K562 (cell line): ENCODE data around the gene MAP1LC3B. TPM values are rescaled to one million over a fixed set of nuclear protein-coding genes. Genes with fewer than 3 reads are reported as not detected.

Experiments
- ATAC-seq: fragments of 200-7000 bp; cut with Tn5 transposase; 3 replicates; pipeline ENCODE4 v1.9.1; 2020; ENCODE audit warnings: moderate library complexity
- BruUV-seq: library from RNA; stranded (reverse); fragments of 400-500 nt; replicated peaks from 2 replicates; lab custom pipeline; 2021; lab: Mats Ljungman, UMichigan
- CTCF ChIA-PET: fragments of 300-600 bp; formaldehyde crosslinking; extraction: SDS; loops from one replicate; lab custom pipeline; 2021; ENCODE audit warnings: low intra/inter-chr PET ratio; lab: Yijun Ruan, JAX
- POLR2A ChIA-PET: fragments of 300-600, 350-650 bp; sonication (Branson Sonifier 250); formaldehyde crosslinking; extraction: SDS; loops from one replicate; lab custom pipeline; 2021; ENCODE audit warnings: antibody characterized with exemption, inconsistent platforms; lab: Yijun Ruan, JAX
- DNase-seq, 4 experiments: peaks; one replicate each; pipeline versions ENCODE4 v3.0.0 to v3.0.0-alpha.2; 2011 to 2018; ENCODE audit warnings: low spot score in 3 of 4, mixed read lengths in 3 of 4; ENCODE audit errors: extremely low read depth in 1 of 4
- FAIRE-seq: peaks from 2 replicates; lab custom pipeline; 2011; peaks lifted over from hg19 to GRCh38; lab: Jason Lieb, UNC
- H2AFZ ChIP-seq: 2 replicates; pipeline ENCODE4 v1.6.0; 2011; ENCODE audit warnings: low read depth, low read length, control low read depth, inconsistent platforms
- H3K27ac ChIP-seq: fragments of 200-600 bp; 3 replicates; pipeline ENCODE4 v1.8.0; 2011; ENCODE audit warnings: low read depth, mild to moderate bottlenecking, control low read depth, inconsistent platforms, low read length, moderate library complexity, mixed read lengths; ENCODE audit errors: extremely low read depth
- H3K27me3 ChIP-seq, 2 experiments: fragments of 300-600 bp in 1 of 2; 2 replicates in 1 of 2; 3 replicates in 1 of 2; pipeline versions ENCODE4 v1.6.0 to v1.8.0; 2011; ENCODE audit warnings: inconsistent platforms in 2 of 2, low read length in 2 of 2, mild to moderate bottlenecking in 1 of 2, mixed read lengths in 1 of 2, moderate library complexity in 1 of 2; ENCODE audit not compliant: control insufficient read depth in 2 of 2, insufficient read depth in 2 of 2
- H3K36me3 ChIP-seq: fragments of 300-600 bp; 3 replicates; pipeline ENCODE4 v1.8.0; 2011; ENCODE audit warnings: mild to moderate bottlenecking, low read length, inconsistent platforms; ENCODE audit not compliant: control insufficient read depth, insufficient read depth
- H3K4me1 ChIP-seq, 2 experiments: fragments of 200-600 bp in 1 of 2; replicated peaks in 1 of 2; 2 replicates in 1 of 2; 3 replicates in 1 of 2; pipeline versions ENCODE4 v1.5.1 to v1.8.0; 2011; ENCODE audit warnings: inconsistent platforms in 2 of 2, low read length in 2 of 2, mild to moderate bottlenecking in 1 of 2, mixed read lengths in 1 of 2, moderate library complexity in 1 of 2; ENCODE audit not compliant: control insufficient read depth in 2 of 2, insufficient read depth in 2 of 2
- H3K4me2 ChIP-seq: 2 replicates; pipeline ENCODE4 v1.6.1; 2011; ENCODE audit warnings: low read length, control low read depth, inconsistent platforms, mixed read lengths; ENCODE audit not compliant: insufficient read depth
- H3K4me3 ChIP-seq: fragments of 200-600 bp; sonication (generic), shearing (Covaris generic); 2 replicates; pipeline ENCODE4 v1.5.1; 2016; ENCODE audit warnings: control low read depth, inconsistent platforms
- H3K79me2 ChIP-seq: fragments of 200-600 bp; 3 replicates; pipeline ENCODE4 v1.8.0; 2011; ENCODE audit warnings: low read length, inconsistent platforms; ENCODE audit not compliant: control insufficient read depth, insufficient read depth
- H3K9ac ChIP-seq, 2 experiments: 2 replicates each; pipeline versions ENCODE4 v1.6.0 to v1.6.1; 2011; ENCODE audit warnings: low read depth in 2 of 2, low read length in 2 of 2, control low read depth in 1 of 2, inconsistent platforms in 1 of 2, mild to moderate bottlenecking in 1 of 2, mixed read lengths in 1 of 2; ENCODE audit not compliant: insufficient read depth in 1 of 2
- H3K9me1 ChIP-seq: one replicate; pipeline ENCODE4 v1.6.0; 2011; ENCODE audit warnings: inconsistent platforms, mild to moderate bottlenecking, low read length, moderate library complexity; ENCODE audit not compliant: control insufficient read depth, insufficient read depth
- H3K9me3 ChIP-seq: replicated peaks from 2 replicates; pipeline ENCODE4 v1.5.1; 2011; ENCODE audit warnings: low read depth, low read length, inconsistent platforms; ENCODE audit not compliant: control insufficient read depth, insufficient read depth
- H4K20me1 ChIP-seq: replicated peaks from 2 replicates; pipeline ENCODE4 v1.6.1; 2011; ENCODE audit warnings: low read length, inconsistent platforms, mixed read lengths; ENCODE audit not compliant: control insufficient read depth, insufficient read depth
- CHD2 ChIP-seq: IDR thresholded peaks from 2 replicates; pipeline ENCODE4 v1.6.1; 2011; ENCODE audit warnings: low read depth, low read length
- FOXP1 ChIP-seq: sonication (generic); formaldehyde crosslinking; IDR thresholded peaks from 2 replicates; pipeline ENCODE4 v1.8.0; 2022; ENCODE audit warnings: mild to moderate bottlenecking, missing genetic modification reagents
- FUS ChIP-seq: fragments of 200-400 bp; formaldehyde crosslinking; optimal IDR thresholded peaks from 2 replicates; pipeline ENCODE3; 2017; ENCODE audit warnings: low read depth, low read length
- MECOM ChIP-seq: fragments of 250-450 bp; sonication (Bioruptor Pico); IDR thresholded peaks from 2 replicates; pipeline ENCODE4 v1.8.0; 2022; ENCODE audit warnings: inconsistent platforms
- PHF21A ChIP-seq: fragments of 450-650 bp; IDR thresholded peaks from 2 replicates; pipeline ENCODE4 v1.6.1; 2017; ENCODE audit warnings: low read depth, borderline replicate concordance
- POU5F1 ChIP-seq: fragments of 150-350 bp; IDR thresholded peaks from 2 replicates; pipeline ENCODE4 v1.6.1; 2014; ENCODE audit warnings: borderline replicate concordance, low read length, low read depth, mild to moderate bottlenecking; ENCODE audit not compliant: partially characterized antibody
- TCF7L2 ChIP-seq: fragments of 150-350 bp; IDR thresholded peaks from 2 replicates; pipeline ENCODE4 v1.6.1; 2016; ENCODE audit warnings: low read depth, mild to moderate bottlenecking, low read length, moderate library complexity
- ZKSCAN8 ChIP-seq: fragments of 200-800 bp; sonication (Bioruptor generic); IDR thresholded peaks from 2 replicates; pipeline ENCODE4 v1.6.1; 2016; ENCODE audit warnings: missing genetic modification characterization, missing compliant biosample characterization
- WGBS: fragments of 100-300 bp; shearing (Covaris generic); methylation state at CpG from one replicate; pipeline ENCODE4 v1.1.6; 2016; ENCODE audit warnings: low coverage, mixed read lengths; ENCODE audit not compliant: insufficient coverage; ENCODE audit errors: missing lambda C conversion rate; 5-methylcytosine and 5-hydroxymethylcytosine counted together
- in situ Hi-C: fragments of 300-500 bp; cut with MboI; formaldehyde crosslinking; loops from 4 replicates; pipeline ENCODE4 v1.15.0; 2018; ENCODE audit warnings: inconsistent platforms, mixed read lengths
- intact Hi-C: fragments of 100-400 bp; cut with micrococcal nuclease; formaldehyde crosslinking; loops from 2 replicates; pipeline ENCODE4 v1.14.2; 2022
- polyA plus RNA-seq, 8 experiments: library from polyadenylated mRNA; depleted of rRNA in 4 of 8; stranded (reverse) in 5 of 8; unstranded in 3 of 8; fragments of >200 nt; fragmentation: Nextera tagmentation in 2 of 8; fragmentation: Illumina TruSeq in 1 of 8; extraction: Ambion mirVana in 2 of 8; extraction: Trizol in 1 of 8; gene quantifications; 2 replicates each; pipeline versions ENCODE4 v1.2.1 to v1.2.3, GENCODE V29; 2011 to 2014; ENCODE audit warnings: inconsistent platforms in 1 of 8, missing spikeins in 1 of 8
- total RNA-seq, 7 experiments: library from RNA; depleted of rRNA in 6 of 7; stranded (reverse); fragments of >200 nt in 6 of 7; fragmentation: Illumina TruSeq in 2 of 7; extraction: Trizol in 2 of 7; gene quantifications; 2 replicates each; pipeline versions ENCODE4 v1.2.1 to v1.2.3, GENCODE V29; 2011 to 2021; ENCODE audit warnings: low replicate concordance in 1 of 7
- TF ChIP-seq, protein P1 (sequence below): IDR thresholded peaks from 2 replicates; pipeline ENCODE4 v1.6.1; 2011; ENCODE audit not compliant: insufficient read length; ENCODE audit errors: extremely low read depth

The MAP1LC3B gene
- total and polyA plus RNA-seq, 9 of the 15 experiments (the other 6 are each of a cell fraction or from before 2014, with no cell fraction given): 16.0 to 81.5 (median 36.7) TPM

DNA sequence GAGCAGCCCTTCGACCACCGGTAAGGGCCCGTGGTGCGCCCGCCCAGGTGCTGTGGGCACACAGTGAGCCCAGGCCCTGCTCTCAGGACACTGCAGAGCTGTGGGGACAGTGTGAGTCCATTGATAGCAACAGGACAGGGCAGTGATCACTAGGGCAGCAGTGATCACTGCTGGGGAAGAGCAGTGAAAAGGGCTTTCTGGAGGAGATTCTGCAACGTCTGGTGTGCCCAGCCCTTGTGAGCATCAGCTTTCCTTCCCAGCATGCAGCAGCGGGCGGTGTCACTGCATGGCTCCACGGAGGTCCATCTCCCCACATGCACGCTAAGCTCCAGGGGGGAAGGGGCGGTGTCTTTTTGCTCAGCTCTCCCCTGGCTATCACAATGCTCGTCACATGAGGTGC lies 32.1 kb downstream of the MAP1LC3B start:
- Histone ChIP-seq H3K4me1 (peaks cover 0 to 6% of the 10 kb centered on the region in 2 experiments; a peak in 2 of 5 replicates), H3K4me3 (no peak overlapping the region), H3K9me3 (no peaks in the 10 kb centered on the region), H4K20me1 (no peaks in the 10 kb centered on the region), H3K79me2 (no peaks in the 10 kb centered on the region), H2AFZ (no peak overlapping the region), H3K36me3 (peaks cover 27% of the 10 kb centered on the region; the same call in 2 of the 3 replicates), H3K9ac (no peak overlapping the region), H3K27ac (no peak overlapping the region), H3K27me3 (no peaks in the 10 kb centered on the region), H3K4me2 (no peak overlapping the region), H3K9me1 (no peaks in the 10 kb centered on the region)
- in situ Hi-C loops: no loop called here
- TF ChIP-seq CHD2 (no peak), ZKSCAN8 (CRISPR knock-in tag) (no peak), PHF21A (no peak), FOXP1 (CRISPR knock-in tag) (no peak), TCF7L2 (no peak), MECOM (CRISPR knock-in tag) (no peak), FUS (no peak), POU5F1 (no peak)
- TF ChIP-seq, protein P1, sequence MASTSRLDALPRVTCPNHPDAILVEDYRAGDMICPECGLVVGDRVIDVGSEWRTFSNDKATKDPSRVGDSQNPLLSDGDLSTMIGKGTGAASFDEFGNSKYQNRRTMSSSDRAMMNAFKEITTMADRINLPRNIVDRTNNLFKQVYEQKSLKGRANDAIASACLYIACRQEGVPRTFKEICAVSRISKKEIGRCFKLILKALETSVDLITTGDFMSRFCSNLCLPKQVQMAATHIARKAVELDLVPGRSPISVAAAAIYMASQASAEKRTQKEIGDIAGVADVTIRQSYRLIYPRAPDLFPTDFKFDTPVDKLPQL: no peak
- ATAC-seq (no peak), FAIRE-seq (no peak), DNase-seq (no peak)
- ChIA-PET CTCF (no interaction called here), POLR2A (interaction anchor here (0.7 to 1.1 kb wide), 3 partner anchors 11 to 441 kb away, joined by 3 read pairs; no protein-coding TSS in a partner anchor)
- 81% methylated on average over 11 of the region's 12 CpGs for WGBS
- intact Hi-C loops: no loop called here
- no TSS peak for BruUV-seq
